Left lobe of liver (tissue), 2 donors: ENCODE measurements around the gene AFDN. TPM values are rescaled to one million over a fixed set of nuclear protein-coding genes. Genes with fewer than 3 reads are reported as not detected.
"Not testable (repeated sequence)": the region's sequence is repeated elsewhere in the genome, so short reads cannot be mapped to it uniquely, and the experiment has no call there.

Experiments
- ATAC-seq: fragments of 200-7000 bp; cut with Tn5 transposase; one replicate; pipeline ENCODE4 v1.9.1; 2020; ENCODE audit warnings: mild to moderate bottlenecking, moderate library complexity
- DNase-seq: peaks from one replicate; pipeline ENCODE4 v3.0.0-alpha.2; 2020; ENCODE audit warnings: low spot score
- total RNA-seq: library from RNA; stranded (reverse); gene quantifications from one replicate; pipeline ENCODE4 v1.2.1, GENCODE V29; 2021
- donor health status: DM: no; HTN: no; CAD: no; lungs with moderate emphysema.
- donor health status: DM: no; HTN: yes; CAD: no.

The AFDN gene
- total RNA-seq, 1 donor from 2014 or later: 92.5 TPM

- no peak for ATAC-seq
- DNase-seq: no peak
Observed at GRCh38 chr6:167995302-167995701, 168.6 kb downstream of the AFDN start.

- ATAC-seq: no peak
- no peak for DNase-seq
Observed at GRCh38 chr6:167995731-167996151, 169.0 kb downstream of the AFDN start.

- no peak for DNase-seq
Observed at GRCh38 chr6:167996424-167997199, 169.9 kb downstream of the AFDN start.

GRCh38 chr6:167997642-167998041 is 170.9 kb downstream of the AFDN start, which contains the start of gene KIF25:
Gene KIF25 (plus strand): TSS chr6:167997671. CDS start chr6:168029586, 31,915 bp downstream.
- ATAC-seq (no peak), DNase-seq (no peak)

More at GRCh38 chr6:167996424-167997199, 169.9 kb downstream of the AFDN start:
- ATAC-seq: no peak

GRCh38 chr6:167998215-167998614 is 171.5 kb downstream of the AFDN start:
- DNase-seq (no peak), ATAC-seq (no peak)

- ATAC-seq (no peak), DNase-seq (no peak)
Observed at GRCh38 chr6:168000198-168001028, 173.7 kb downstream of the AFDN start.

- DNase-seq: no peak
Observed at GRCh38 chr6:168001029-168001332, 174.3 kb downstream of the AFDN start.

GRCh38 chr6:168001514-168001913 is 174.8 kb downstream of the AFDN start:
- DNase-seq, ATAC-seq: not testable (repeated sequence)

More at GRCh38 chr6:168001029-168001332, 174.3 kb downstream of the AFDN start:
- no peak for ATAC-seq

GRCh38 chr6:168002804-168003203 is 176.1 kb downstream of the AFDN start:
- DNase-seq: no peak
- ATAC-seq: no peak

- DNase-seq: no peak
- no peak for ATAC-seq
Observed at GRCh38 chr6:168004023-168004422, 177.3 kb downstream of the AFDN start.

GRCh38 chr6:168004945-168005344 is 178.2 kb downstream of the AFDN start:
- DNase-seq (no peak), ATAC-seq (no peak)

- ATAC-seq (no peak), DNase-seq (no peak)
Observed at GRCh38 chr6:168005796-168006195, 179.1 kb downstream of the AFDN start.

GRCh38 chr6:168007592-168008338 is 181.1 kb downstream of the AFDN start:
- no peak for DNase-seq

GRCh38 chr6:168009331-168009730 is 182.6 kb downstream of the AFDN start:
- DNase-seq: no peak
- no peak for ATAC-seq

More at GRCh38 chr6:168007592-168008338, 181.1 kb downstream of the AFDN start:
- no peak for ATAC-seq

GRCh38 chr6:168011291-168011690 is 184.6 kb downstream of the AFDN start:
- ATAC-seq: no peak
- no peak for DNase-seq

GRCh38 chr6:168012431-168013249 is 185.9 kb downstream of the AFDN start:
- DNase-seq (no peak), ATAC-seq (no peak)

GRCh38 chr6:168013250-168013915 is 186.7 kb downstream of the AFDN start:
- ATAC-seq (no peak), DNase-seq (peak; percentile 32)

- ATAC-seq (peak; percentile 53), DNase-seq (no peak)
Observed at GRCh38 chr6:168014428-168014827, 187.7 kb downstream of the AFDN start.

- ATAC-seq (no peak), DNase-seq (no peak)
Observed at GRCh38 chr6:168015009-168015408, 188.3 kb downstream of the AFDN start.
